ENCODE results near the gene RSAD1.
A peak's percentile ranks its signal among the peaks of the same experiment; 100 is the strongest.

Gene RSAD1

DNA sequence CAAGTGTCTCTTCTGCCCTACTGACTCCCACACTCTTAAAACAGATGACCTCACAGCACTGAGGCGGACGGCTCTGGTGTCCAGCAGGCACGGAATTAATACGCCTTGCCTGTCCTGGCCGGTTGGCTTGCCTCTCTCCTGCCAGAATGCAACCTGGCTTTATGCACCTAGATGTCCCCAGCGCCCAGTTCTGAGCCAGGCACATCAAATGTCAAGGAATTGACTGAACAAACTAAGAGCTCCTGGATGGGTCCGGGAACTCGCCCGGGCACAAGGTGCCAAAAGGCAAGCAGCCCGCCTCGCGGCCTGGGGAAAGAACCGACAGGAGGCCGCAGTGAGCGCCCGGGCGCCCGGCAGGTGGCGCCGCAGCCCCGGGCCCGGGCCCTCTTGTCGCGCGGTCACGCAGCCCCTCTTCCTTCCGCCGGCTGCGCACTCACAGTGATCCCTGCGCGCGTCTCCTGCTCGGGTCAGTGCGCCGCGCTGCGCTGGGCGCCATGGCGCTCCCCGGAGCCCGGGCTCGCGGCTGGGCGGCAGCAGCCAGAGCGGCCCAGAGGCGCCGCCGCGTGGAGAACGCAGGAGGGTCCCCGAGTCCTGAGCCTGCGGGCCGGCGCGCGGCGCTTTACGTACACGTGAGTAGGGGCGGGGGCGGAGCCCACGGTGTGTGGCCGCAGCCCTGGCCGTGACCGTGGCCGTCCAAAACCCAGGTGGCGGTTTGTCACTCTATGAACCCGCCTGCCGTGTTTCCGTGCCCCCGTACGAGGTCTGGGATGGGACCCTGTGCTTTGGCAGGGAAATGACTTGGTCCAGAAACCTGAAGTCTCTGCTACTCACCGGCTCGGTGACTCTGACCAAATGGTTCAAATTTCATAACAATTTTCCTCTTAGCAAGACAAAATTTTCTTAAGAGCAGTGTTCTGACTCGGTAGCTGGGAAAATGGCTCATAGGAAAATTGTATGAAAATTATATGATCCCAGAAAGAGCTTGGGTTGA is at the start of gene RSAD1:
Gene RSAD1 (plus strand): TSS at position 470 of the 991 bp plus-strand sequence. CDS start 25 bp downstream, at position 495.
- peak; percentile 69 to 75 (median 71) for DNase-seq (ENCODE audit: low read depth in 3 of 3, low spot score in 1 of 3)

GRCh38 chr17:50429793-50430192 is 48.9 kb upstream of the RSAD1 start:
- DNase-seq (ENCODE audit: low read depth in 3 of 3, low spot score in 1 of 3), result no peak

DNA sequence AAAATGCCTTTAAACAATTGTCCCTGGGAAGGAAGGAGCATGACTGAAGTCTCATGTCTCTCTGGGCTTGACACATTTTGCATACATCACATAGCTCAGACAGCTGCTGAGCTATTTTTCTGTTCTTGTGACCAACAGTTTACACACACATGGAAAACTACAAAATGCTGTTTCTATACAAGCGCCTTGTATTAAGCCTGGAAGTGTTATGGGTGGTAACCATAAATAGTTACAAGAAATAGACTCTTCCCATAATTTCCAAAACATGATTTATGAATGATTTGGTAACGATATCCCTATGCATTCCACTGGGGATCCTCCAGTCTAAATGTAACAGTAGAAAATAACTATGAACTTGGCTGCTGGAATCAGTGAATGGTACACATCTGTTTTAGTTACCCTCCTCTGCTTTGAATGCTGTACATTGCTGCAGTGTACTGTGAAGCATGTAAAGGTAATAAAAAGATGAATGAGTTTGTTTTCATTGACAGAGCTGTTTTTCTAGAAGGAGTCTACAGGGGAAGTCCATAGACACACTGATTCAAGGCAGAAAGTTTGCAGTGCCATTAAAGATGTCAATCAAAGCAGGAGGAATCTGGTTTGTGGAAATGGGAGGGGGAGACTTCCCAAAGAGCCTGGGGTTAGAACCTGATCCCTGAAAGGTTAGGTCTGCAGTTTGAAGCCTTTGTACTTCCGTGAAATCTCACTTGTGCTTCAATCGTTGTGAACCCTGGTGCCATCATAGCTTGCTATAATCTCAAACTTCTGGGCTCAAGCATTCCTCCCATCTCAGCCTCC is 47.6 kb upstream of the RSAD1 start:
- no peak for DNase-seq (ENCODE audit: low read depth in 3 of 3, low spot score in 1 of 3)

DNA sequence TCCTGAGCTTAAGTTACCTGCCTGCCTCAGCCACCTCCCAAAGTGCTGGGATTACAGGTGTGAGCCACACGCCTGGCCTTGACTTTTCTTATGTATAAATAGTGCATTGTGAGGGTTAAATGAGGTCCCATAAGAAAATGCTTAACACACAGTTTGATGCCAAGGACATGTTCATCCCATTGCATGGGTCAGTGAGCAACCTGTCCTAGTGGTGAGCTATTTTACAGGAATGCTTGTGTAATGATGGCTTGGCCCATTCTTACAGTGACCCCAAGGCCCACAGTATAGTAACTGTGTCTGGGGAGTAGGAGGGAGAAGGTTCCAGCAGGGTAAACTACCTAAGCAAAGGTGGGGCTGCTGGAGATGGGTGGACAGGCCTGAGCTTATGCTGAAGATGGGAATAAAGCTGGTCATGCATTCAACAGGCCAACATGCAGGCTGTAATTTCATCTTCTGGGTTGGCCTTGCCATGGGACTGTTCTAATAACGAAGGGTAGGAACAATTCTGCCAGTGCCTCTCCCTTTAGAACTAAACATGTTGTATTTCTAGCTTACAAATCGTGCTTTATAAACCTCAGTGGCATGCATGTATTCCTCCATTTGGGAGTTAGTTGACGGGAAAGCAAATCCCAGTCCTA is 46.4 kb upstream of the RSAD1 start:
- DNase-seq (ENCODE audit: low read depth in 3 of 3, low spot score in 1 of 3), result no peak

- DNase-seq (ENCODE audit: low read depth in 3 of 3, low spot score in 1 of 3), result no peak
These were observed 41.3 kb upstream of the RSAD1 start for GRCh38 chr17:50437409-50437808.

DNA sequence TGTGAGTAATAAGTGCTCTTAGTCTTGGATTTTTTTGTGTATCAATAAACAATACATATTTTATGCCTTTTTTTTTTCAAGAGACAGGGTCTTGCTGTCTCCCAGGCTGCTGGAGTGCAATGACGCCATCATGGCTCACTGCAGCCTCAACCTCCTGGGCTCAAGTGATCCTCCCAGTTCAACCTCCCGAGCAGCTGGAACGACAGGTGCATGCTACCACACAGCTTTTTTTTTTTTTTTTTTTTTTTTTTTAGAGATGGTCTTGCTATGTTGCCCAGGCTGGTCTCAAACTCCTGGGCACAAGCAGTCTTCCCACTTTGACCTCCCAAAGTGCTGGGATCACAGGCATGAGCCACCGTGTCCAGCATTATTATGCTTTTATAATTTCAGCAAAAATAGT is 39.7 kb upstream of the RSAD1 start:
- DNase-seq (ENCODE audit: low read depth in 3 of 3, low spot score in 1 of 3), result no peak

- DNase-seq (ENCODE audit: low read depth in 3 of 3, low spot score in 1 of 3), result no peak
These were observed 38.4 kb upstream of the RSAD1 start for GRCh38 chr17:50440172-50440837.

GRCh38 chr17:50440838-50441829 is 37.5 kb upstream of the RSAD1 start:
- no peak for DNase-seq (ENCODE audit: low read depth in 3 of 3, low spot score in 1 of 3)

GRCh38 chr17:50443505-50443974 is 35.1 kb upstream of the RSAD1 start:
- no peak for DNase-seq (ENCODE audit: low read depth in 3 of 3, low spot score in 1 of 3)

DNA sequence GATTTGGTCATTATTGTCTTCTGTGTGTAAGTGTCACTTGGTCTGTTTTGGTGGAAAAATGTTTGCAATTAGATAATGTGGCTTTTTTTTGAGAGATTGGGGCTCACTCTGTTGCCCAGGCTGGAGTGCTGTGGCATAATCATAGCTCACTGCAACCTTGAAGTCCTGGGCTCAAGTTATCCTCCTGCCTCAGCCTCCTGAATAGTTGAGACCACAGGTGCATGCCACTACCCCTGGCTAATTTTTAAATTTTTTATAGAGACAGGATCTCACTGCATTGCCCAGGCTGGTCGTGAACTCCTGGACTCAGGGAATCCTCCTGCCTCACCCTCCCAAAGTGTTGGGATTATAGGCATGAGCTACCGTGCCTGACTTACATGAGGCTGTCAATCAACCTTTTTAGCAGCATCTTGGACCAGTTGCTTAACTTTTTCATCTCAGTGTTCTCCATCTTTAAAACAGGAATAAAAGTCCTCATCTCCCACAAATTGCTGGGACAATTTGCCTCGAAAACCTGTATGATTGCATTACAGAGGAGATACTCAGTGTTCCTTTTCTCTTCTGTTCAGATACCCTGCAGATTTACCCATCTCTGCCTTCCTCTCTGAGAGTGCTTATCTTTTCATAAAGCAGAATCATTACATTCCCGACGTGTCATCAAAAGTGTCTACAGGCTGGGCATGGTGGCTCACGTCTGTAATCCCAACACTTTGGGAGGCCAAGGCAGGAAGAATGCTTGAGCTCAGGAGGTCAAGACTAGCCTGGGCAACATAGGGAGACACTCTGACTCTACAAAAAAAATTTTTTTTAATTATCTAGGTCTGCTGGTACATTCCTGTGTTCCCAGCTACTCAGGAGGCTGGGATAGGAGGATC is 33.6 kb upstream of the RSAD1 start:
- no peak for DNase-seq (ENCODE audit: low read depth in 3 of 3, low spot score in 1 of 3)

GRCh38 chr17:50445730-50446325 is 32.8 kb upstream of the RSAD1 start:
- no peak for DNase-seq (ENCODE audit: low read depth in 3 of 3, low spot score in 1 of 3)

GRCh38 chr17:50447870-50448595 is 30.6 kb upstream of the RSAD1 start:
- no peak for DNase-seq (ENCODE audit: low read depth in 3 of 3, low spot score in 1 of 3)

GRCh38 chr17:50448643-50449042 is 30.0 kb upstream of the RSAD1 start:
- no peak for DNase-seq (ENCODE audit: low read depth in 3 of 3, low spot score in 1 of 3)

GRCh38 chr17:50451943-50452629 is 26.6 kb upstream of the RSAD1 start:
- no peak for DNase-seq (ENCODE audit: low read depth in 3 of 3, low spot score in 1 of 3)

GRCh38 chr17:50452630-50453300 is 25.9 kb upstream of the RSAD1 start:
- no peak for DNase-seq (ENCODE audit: low read depth in 3 of 3, low spot score in 1 of 3)

- no peak for DNase-seq (ENCODE audit: low read depth in 3 of 3, low spot score in 1 of 3)
These were observed 24.8 kb upstream of the RSAD1 start for GRCh38 chr17:50453901-50454300.
